ENCODE results near the gene ACD.

DNA sequence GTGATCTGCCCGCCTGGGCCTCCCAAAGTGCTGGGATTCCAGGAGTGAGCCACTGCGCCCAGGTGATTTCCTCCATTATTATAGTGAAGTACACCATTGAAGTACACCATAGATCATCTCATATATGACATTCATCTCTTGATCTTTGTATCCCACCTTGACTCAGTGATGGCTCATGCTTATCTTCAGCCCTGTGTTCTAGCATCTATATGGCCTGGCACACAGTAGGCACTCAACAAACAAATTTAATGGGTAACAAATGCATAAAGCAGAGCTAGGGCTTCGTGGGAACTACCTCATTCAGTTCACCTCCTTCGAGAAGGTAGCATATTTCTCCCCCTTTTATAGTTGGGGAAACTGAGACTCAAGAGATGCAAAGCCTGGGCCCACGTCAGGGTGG lies 5.5 kb upstream of the ACD start:
- TF ChIP-seq POLR2A (IDR thresholded peaks at IDR 0.05): no peak
- TF ChIP-seq, protein P1, sequence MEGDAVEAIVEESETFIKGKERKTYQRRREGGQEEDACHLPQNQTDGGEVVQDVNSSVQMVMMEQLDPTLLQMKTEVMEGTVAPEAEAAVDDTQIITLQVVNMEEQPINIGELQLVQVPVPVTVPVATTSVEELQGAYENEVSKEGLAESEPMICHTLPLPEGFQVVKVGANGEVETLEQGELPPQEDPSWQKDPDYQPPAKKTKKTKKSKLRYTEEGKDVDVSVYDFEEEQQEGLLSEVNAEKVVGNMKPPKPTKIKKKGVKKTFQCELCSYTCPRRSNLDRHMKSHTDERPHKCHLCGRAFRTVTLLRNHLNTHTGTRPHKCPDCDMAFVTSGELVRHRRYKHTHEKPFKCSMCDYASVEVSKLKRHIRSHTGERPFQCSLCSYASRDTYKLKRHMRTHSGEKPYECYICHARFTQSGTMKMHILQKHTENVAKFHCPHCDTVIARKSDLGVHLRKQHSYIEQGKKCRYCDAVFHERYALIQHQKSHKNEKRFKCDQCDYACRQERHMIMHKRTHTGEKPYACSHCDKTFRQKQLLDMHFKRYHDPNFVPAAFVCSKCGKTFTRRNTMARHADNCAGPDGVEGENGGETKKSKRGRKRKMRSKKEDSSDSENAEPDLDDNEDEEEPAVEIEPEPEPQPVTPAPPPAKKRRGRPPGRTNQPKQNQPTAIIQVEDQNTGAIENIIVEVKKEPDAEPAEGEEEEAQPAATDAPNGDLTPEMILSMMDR (IDR thresholded peaks at IDR 0.05 in 8 of 11, conservative IDR thresholded peaks at IDR 0.05 in 3 of 11): no peak

Data from spleen (tissue), 7 donors.